ENCODE data around the gene SSNA1. TPM values are rescaled to one million over a fixed set of nuclear protein-coding genes. Genes with fewer than 3 reads are reported as not detected.

SSNA1 gene
- polyA plus RNA-seq, 10 donors = 38.2 to 72.0 (median 49.6) TPM

DNA sequence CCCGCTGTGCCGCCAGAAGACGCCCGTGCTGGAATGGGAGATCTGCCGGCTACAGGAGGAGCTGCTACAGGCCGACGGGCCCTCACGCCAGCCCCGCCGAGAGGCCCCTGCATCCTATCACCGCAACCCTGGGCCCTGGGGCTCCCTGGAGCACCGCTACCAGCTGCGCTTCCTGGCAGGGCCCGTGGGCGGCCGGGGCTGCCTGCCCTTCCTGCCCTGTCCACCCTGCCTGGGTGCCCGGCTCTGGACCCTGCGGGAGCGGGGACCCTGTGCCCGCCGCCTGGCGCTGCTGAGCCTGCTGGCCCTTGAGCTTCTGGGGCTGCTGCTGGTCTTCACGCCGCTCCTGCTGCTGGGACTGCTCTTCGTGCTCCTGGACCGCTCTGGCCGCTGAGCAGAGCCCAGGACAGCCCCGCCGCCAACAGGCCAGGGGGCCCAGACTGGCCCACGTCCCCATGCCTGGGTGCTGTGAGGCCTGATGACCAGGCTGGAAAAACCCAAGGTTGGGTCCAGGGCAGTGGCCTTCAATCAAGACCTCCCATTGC is 29.8 kb downstream of the SSNA1 start:
- no peak for DNase-seq

DNA sequence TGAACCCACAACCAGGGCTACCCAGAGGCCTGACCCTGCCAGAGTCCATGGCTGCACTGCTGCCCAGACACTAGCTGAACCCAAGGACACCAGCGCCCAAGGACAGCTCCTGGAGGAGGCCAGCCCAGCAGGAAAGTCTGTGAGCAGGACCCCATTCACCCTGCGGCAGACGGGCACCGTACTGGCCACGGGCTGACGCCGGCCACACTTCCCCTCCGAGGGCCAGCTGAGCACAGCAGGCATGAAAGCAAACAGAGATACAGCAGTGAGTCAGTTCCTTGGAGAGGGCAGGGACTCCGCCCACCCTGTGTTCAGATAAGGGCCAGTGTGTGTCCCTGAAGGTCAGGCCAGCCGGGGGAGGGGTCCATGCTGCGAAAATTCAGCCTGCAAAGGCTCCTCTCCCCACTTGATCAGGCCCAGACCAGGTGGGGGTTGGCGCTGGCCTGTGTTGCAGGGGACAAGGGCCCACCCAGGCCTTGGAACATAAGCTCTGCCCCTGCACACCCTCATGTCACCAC is 30.3 kb downstream of the SSNA1 start:
- no peak for DNase-seq

- no peak for DNase-seq
These were observed 31.4 kb downstream of the SSNA1 start for GRCh38 chr9:137219757-137220316.

GRCh38 chr9:137220317-137221094 is 32.0 kb downstream of the SSNA1 start:
- DNase-seq = no peak

DNA sequence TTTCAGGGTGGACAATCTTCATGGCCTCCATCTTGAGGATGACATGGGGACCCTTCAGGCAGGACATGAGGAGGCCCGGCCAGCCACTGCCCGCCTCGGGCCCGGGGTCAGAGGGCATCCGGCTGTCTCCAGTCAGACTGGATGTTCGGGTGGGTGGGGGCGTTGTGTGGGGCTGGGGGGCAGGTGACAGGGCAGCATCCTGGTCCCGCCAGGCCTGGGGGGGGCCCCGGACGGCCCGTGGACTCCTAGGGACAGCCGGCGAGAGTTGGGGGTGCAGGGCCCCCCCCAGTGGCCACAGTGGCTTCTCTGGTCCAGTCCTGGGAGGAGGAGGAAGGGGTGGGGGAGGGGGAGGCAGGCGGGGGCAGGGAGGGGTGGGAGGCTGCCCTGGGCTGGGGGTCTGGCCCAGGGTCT is 32.6 kb downstream of the SSNA1 start:
- DNase-seq = no peak

- DNase-seq = no peak
These were observed 33.1 kb downstream of the SSNA1 start for GRCh38 chr9:137221506-137222111.

- peak in 1 of 3 donors; percentile 55 for DNase-seq
These were observed 34.0 kb downstream of the SSNA1 start, which contains the start of gene RNF208 for GRCh38 chr9:137222190-137223077. RNF208 (minus strand) TSS chr9:137222240; CDS start chr9:137221212, 1,028 bp downstream.

DNA sequence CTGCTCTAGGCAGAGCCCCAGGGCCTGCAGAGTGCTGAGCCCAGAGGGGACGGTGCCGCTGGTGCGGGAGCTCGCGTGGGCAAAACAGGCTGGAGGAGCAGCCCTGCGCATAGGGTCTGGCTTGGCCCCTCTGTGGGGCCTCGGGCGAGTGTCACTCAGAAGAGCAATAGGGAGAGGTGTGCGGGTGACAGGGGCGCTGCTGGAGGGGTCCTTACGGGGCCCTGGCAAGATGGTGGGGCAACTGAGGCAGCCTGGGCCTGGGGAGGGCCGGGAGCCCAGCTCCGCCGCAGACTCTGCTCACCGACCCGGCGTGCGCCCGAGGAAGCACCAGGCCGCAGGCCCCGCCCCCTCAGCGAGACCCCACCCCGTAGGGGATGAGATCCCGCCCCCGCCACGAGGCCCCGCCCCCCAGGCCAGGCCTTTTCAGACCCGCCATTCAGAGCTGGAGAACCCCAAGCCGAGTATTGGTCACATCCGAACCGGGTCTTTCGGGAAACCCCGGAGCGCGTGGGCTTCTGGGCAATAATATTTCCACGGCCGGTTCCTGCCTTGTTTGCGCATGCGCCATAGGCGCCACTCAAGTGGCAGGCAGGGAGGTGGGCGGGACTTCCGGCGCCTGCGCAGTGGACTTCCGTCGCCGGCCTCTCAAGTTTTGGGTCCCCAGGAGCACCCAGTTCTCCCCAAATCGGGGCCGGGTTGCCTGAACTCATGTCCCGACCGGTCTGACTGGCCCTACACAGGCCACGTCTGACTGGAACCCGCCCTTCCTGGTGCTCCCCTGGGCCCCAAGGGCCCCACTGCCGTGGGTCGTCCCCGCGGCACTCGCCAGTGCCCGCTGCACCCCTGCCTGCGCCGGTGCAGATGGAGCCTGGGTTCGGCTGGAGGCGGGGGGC is 34.8 kb downstream of the SSNA1 start:
- DNase-seq = peak; percentile 97 to 98 (median 97)

GRCh38 chr9:137224830-137225694 is 36.6 kb downstream of the SSNA1 start, which contains the start of gene CYSRT1:
CYSRT1 (plus strand) TSS chr9:137225174; CDS start chr9:137225622, 448 bp downstream.
- no peak for DNase-seq

DNA sequence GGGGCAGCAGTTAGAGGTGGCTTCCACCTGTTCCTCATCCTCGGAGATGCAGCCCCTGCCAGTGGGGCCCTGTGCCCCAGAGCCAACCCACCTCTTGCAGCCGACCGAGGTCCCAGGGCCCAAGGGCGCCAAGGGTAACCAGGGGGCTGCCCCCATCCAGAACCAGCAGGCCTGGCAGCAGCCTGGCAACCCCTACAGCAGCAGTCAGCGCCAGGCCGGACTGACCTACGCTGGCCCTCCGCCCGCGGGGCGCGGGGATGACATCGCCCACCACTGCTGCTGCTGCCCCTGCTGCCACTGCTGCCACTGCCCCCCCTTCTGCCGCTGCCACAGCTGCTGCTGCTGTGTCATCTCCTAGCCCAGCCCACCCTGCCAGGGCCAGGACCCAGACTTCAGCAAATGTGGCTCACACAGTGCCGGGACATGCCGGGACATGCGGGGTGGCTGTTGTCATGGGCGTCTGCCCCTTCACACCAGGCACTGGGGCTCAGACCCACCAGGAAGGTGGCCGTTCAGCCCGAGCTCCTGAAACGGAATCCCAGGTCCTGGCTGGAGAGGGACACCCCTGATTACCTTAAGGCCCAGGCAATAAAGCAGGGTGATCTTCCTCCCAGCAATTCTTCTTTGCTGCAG is 37.3 kb downstream of the SSNA1 start:
- no peak for DNase-seq

DNA sequence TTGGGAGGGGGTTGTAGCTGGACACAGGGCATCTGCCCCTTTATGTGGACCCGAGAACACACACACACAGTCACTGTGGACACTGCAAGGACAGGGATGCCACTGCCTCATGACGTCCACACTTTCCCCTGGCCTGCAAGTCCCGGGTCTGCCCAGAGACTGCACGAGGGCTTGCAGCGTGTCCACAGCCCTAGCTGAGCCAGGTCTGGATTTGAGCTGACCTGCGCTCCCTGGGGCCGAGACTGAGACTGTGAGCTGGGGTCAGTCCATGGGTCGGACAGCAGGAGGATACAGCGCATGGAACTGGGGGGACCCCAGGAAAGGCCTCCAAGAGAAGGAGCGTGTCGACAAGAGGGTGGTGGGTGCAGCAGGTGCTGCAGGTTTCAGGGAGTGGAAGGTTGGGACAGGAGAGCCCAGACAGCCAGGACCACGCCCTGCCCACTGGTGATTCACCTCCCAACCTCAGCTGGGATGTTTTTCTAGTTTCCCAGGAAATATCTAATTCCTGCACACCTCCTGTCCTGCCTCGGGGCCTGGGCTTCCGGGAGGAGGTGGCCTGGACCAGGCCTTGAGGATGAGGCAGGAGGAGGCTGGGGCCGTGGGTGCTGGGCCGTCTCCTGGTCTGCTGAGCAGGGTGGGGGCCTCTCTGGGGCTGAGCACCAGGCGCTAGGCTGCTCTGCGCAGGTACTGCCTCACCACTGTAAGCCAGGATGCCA is 38.0 kb downstream of the SSNA1 start:
- no peak for DNase-seq

DNA sequence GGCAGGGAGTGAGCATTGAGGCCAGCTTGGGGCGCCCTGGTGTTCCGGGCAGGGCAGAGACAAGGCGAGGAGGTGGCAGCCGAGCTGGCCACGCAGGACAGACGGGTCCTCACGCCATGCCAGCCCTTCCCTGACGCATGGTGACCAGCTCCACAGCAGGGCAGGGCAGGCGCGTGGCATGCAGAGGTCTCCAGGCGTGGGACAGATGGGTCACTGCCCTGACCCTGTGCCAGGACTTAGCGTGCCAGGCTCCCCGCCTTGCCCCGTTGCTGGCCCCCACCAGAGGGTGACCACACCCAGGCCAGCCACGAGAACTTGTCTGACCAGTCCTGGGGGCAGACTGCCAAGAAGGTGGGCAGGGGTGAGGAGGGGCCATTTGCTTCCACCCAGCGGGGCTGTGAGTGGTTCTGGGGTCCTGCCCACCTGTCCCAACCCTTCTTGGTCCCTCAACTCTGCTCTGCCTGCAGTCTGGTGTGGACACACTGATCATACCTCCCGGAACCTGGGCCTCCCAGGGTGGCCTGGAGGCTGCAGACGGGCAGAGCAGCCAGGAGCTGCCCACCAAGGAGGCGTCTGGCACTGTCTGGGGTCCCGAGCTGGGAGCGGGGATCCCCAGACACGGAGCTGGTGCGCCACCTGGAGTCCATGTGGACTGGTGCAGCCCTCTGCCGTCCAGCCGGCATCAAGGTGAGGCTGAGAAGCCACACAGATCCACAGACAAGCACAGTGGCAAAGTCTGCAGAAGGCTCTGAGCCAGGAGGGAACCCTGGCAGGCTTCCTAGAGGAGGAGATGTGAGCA is 38.8 kb downstream of the SSNA1 start, which contains the start of gene RNF224:
Gene RNF224, plus strand, starts transcription at position 449 of the 799 bp plus-strand sequence. CDS start 834 bp downstream, outside the sequence.
- DNase-seq = peak in 2 of 3 donors; percentile 69 to 77

DNA sequence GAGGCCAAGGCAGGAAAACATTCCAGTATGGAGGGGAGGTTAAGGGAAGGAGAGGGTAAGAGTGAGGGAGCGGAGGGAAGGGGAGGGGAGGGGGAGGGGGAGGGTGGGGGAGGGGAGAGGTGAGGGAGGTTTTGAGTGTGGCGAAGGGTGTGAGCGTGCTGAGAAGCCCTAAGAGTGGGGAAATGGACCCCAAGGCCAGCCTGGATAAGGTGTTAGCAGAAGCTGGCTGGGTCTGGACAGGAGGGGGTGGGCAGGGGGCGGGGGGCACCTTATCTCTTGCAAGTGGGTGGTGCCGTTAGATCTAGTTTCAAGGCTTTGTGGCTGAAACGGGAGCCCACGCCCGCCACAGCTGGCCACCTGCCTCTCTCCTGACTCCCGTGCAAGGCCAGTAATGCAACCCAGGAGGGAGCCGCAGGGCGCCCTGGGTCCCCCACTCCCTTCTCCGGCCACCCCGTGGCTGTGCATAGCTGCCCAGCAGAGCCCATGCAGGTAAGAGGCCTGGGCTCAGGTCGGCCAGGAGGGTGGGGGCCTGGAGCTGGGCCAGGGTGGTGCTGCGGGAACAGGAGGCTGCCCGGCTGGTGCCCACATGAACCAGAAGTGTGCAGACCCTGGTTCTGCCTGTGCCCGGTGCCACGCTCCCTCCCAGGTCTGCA is 39.5 kb downstream of the SSNA1 start:
- no peak for DNase-seq

DNA sequence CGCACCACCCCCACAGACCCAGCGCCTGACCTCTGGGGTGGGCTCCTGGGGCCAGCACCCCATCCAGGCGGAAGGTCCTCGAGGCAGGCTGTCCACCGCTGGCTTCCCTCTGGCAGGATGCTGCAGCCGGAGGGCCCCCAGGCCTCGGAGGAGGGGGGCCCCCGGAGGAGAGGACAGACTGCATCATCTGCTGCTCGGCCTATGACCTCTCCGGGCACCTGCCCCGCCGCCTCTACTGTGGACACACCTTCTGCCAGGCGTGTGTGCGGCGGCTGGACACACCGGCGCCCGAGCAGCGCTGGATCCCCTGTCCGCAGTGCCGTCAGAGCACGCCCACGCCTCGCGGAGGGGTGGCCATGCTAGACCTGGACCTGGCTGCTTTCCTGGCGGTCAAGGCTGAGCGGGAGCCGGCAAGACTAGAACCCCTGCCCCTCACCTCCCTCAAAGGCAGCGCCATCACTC is 40.1 kb downstream of the SSNA1 start:
- DNase-seq = no peak

- no peak for DNase-seq
These were observed 40.8 kb downstream of the SSNA1 start for GRCh38 chr9:137228968-137229896.

All from muscle of back (tissue), 11 donors.